Head of caudate nucleus (tissue), 42 donors: ENCODE measurements around the gene TRABD2A.

Experiments
- DNase-seq, 42 donors: peaks; one replicate each; pipeline versions ENCODE4 v3.0.0 to v3.0.0-alpha.2; 2020 to 2021; ENCODE audit warnings: mixed read lengths in 7 of 42
- intact Hi-C: fragments of 100-400 bp; cut with DNase I; formaldehyde crosslinking; loops from one replicate; pipeline ENCODE4 v1.15.0; 2022

Gene TRABD2A

DNA sequence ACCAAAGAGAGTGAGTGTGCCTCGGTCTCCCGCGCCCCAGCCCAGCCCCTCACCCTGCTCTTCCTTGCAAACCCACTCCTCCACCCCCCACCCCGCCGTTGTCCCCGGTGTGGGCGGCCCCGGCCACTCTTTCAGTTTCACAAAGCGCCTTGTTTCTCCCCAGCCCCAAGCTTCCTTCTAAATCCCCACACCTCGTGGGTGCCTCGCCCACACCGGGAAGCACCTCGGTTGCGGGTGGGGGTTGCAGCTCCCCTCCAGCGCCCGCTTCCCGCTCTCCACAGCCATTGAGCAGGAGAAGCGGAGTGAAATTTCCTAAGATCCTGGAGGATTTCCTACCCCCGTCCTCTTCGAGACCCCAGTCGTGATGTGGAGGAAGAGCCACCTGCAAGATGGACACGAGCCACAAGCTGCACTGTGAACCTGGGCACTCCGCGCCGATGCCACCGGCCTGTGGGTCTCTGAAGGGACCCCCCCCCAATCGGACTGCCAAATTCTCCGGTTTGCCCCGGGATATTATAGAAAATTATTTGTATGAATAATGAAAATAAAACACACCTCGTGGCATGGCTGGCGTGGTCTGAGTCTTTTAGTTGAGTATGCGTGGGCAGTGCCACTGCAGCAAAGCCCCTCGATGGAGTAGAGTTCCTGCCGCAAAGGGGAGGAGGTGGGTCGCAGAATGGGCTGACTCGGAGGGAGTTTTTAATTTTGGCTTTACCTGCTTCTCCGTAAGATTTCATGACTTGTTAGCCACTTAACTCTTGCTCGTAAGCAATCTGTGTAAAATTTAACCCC is 25.4 kb upstream of the TRABD2A start:
- peak in 40 of 42 donors; percentile 33 to 82 (median 62) for DNase-seq
- intact Hi-C loops = no loop called here

DNA sequence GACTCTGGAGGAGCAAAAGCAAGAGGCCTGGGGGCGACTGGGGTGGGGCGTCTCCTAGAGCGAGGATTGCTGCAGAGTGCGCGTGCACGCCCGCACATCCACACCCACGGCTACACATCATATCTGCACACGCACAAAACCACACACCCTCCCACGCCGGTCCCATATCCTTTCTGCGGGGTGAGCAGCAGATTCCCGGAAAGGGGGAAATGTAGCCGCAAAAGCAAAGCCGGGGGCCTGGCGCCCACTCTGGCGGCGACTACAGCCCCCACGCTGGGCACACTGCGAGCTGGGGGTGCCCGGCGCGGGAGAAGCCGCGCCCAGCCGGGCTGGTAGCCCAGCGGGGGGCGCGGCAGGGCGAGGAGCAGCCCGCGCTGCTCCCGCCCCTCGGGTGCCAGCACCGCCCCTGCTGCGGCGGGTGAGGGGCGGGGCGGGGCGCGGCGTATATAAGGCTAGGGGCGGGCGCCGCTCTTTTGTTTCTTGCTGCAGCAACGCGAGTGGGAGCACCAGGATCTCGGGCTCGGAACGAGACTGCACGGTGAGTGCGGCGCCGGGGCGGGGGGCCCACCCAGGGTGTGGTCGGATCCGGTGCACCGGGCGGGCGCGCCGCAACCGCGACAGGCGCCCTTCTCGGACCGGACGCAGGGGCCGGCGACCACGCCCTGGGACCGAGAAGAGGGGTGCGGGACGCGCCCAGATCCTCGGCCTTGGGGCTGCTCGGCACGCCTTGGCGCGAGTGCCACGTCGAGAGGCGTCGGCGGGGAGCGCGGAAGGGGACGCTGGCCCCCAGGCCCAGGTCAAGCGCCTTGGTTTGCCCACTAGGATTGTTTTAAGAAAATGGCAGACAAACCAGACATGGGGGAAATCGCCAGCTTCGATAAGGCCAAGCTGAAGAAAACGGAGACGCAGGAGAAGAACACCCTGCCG is 24.6 kb upstream of the TRABD2A start, which contains the start of gene TMSB10:
TMSB10 (plus strand) TSS at position 476 of the 927 bp plus-strand sequence.
- intact Hi-C loops = no loop called here

DNA sequence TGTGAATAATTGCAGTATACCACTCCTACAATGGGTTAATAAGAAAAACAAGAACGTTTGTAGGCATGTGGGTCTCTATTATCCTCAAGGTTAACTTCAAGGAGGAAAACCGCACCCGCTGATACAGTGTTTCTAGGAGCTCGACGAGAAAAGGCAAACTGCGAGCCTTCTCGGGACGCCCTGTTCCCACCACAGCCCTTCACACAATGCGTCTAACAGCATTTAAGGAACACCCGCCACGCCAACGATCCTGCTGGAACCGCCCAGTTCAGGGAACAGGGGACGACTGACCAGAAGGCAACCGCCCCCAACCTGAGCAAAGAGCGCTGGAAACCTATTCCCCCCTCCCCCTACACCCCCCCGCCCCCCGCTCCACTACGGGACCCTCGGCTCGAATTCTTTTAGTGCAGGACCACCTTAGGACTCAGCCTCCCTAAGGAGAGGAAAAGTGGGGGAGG is 23.9 kb upstream of the TRABD2A start:
- intact Hi-C loops = no loop called here

More for the DNA sequence above, 24.6 kb upstream of the TRABD2A start, which contains the start of gene TMSB10:
- peak; percentile 71 to 95 (median 89) for DNase-seq

DNA sequence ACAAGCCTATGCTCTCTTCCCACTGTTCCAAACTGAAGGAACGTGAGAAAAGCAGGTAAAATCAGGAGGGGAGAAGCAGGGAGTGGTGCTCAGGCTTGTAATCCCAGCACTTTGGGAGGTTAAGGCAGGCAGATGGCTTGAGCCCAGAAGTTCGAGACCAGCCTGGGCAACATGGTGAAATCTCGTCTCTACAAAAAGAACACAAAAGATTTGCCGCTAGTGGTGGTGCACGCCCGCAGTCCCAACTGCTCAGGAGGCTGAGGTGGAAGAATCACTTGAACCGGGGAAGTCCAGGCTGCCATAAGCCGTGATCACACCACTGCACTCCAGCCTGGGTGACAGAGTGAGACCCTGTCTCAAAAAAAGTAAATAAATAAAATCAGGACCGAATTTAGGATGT is 23.3 kb upstream of the TRABD2A start:
- intact Hi-C loops = no loop called here
- peak in 2 of 42 donors; percentile 34 to 39 for DNase-seq

More for the DNA sequence above, 23.9 kb upstream of the TRABD2A start:
- DNase-seq = peak in 39 of 42 donors; percentile 33 to 75 (median 58)

DNA sequence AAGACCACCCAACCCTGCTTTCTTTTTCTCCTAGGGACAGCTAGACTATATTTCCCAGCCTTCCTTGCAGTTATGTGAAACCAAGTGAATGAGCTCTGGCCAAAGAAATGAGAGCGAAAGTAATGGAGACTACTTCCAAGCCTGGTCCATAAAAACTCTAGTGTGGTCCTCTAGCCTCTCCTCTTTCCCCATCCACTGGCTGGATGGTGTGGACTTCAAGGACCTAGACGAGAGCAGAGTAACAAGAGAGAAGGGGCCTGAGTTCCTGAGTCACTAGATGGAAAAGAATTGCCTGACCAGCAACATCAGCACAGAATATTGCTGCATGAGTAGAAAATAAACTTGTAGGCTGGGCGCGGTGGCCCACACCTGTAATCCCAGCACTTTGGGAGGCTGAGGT is 21.6 kb upstream of the TRABD2A start:
- DNase-seq = peak in 2 of 42 donors; percentile 24 to 30
- intact Hi-C loops = no loop called here

DNA sequence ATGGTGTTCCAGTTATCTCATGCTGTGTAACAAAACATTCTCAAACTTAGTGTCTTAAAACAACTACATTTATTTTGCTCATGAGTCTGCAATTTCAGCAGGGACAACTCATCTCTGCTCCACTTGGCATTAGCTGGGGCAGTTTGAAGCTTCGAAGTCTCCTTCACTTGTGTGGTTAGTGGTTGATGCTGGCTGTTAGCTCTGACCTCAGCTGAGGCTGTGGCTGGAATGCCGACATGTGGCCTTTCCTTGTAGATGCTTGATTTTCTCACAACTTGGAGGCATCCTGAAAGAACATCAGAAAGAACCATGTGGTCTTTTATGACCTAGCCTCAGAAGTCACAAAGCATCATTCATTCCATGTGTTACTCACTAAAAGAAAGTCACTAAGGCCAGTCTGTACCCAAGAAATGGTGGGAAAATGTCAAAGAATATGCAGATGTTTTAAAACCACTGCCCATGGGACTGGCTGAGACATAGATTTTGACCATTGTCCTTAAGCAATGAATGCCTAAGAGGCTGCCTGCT is 20.8 kb upstream of the TRABD2A start:
- DNase-seq = peak in 2 of 42 donors; percentile 20 to 28
- intact Hi-C loops = no loop called here

DNA sequence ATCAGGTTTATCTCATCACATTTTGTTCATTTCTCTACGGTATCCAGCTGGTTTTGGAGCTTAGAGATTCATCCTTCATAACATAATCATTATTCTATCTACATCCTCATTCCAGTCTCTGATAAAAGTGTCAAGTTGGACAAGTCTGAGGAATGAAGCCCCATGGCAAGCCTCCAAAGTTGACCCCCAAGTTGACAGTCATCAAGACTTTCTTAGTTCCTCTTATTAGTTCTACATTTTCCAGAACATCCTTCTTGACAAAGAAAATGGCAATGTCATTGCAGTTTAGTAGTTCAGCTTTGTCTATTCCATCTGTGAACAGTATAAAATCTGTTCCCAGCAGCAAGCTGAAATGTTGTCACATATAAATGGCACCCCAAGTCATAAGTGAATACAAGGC is 20.1 kb upstream of the TRABD2A start:
- peak in 1 of 42 donors; percentile 42 for DNase-seq
- intact Hi-C loops = no loop called here

DNA sequence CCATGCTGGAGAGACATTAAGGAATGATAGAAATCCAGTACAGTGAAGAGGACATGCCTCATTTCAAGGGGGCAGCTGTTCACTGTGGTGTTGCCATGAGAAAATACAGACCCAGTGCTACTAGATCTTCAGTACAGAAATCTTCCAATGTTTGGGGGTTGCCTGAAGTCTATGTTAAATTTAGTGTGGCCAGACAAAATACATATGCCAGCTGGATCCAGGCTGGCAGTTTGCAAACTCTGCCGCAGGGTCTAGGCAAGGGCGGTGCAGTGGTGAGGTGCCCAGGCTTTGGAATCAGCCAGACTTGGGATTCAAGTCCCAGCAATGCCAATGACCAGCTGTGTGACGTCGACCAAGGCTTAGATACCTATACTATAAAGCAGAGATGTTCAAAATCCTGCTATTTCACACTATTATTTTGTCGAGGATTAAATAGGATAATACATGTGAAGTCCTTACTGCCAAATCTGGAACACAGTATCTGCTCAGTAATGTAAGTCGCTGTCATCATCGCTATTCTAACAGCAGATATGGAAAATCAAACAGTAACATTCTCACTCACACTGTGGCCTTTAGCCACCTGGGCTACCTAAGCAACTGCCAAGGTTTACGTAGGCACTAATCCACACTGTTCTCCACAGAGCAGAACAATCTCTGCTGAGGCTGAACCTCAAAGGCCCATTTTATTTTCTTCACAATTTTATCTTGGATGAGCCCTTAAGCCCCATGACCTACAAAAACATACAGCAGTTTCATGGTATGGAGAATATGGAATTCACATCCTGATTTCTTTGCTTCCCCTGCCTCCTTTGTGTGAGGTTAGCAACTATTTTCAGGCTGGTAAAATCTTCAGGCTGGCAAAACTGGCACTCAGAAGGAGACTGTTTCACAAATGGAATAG is 18.7 kb upstream of the TRABD2A start:
- intact Hi-C loops = no loop called here
- DNase-seq = peak in 1 of 42 donors; percentile 35

DNA sequence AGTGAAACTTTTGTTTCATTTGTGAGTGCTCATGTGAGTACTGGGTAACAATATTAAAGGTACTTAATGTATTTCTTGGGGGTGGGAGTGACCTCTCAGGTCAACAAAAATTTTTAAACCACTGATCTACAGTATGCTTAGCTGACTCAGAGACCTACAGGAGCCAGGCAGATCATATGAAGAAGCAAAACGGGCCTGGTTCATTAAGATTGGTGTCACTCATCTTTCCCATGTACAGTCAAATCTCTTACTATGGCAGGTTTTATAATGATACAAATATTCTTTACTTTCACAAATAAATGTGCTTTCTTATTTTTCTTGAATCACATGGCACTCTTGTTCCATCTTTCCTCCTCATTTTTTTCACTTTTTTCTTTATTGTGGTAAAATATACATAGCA is 16.9 kb upstream of the TRABD2A start:
- intact Hi-C loops = no loop called here
- no peak for DNase-seq

DNA sequence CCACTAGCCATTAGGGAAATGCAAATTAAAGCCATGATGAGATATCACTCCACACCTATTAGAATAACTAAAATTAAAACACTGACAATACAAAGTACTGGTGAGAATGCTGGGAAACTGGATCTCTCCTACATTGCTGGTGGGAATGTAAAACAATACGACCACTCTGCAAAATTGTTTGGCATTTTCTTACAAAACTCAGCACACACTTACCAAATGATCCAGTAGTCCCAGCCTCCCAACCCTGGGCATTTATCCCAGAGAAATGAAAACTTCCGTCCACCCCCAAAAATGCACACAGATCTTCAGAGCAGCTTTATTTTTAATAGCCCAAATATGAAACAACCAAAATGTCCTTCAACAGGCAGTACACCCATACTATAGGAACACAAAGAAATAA is 15.7 kb upstream of the TRABD2A start:
- intact Hi-C loops = no loop called here
- no peak for DNase-seq

DNA sequence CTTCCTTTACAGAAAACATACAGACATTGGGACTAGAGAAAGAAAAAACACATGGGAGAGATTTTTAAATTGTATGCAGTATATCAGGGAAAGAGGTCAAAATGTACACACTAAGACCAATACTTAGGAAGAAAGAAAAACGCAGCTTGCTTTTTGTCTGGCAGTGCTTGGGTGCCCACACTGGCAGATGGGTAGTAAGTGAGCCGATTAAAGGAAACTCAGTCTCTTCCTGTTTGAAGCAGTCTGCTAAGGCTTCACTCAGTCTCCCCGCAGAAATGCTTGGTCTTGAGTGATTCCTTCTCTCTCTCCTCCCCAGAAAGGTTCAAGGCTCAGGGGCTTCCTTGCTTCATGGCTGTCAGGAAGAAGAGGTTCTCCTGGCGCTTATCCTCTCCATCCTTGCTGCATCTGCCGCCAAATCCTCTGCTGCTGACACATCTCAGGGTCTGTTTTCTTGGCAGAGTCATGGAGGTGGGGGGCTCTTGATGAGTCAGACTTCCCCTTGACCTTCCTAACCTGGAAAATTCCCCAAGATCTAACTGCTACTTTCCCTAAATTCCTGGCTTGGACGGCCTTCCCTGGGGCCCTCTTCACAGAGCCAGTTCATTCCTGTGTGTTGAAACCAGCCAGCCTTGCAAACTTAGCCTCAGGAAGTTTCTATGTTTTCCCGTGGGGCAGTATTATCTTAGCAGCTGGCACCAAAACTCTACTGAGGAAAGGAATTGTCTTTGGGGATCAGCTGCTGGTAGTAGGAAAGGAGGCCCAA is 14.1 kb upstream of the TRABD2A start:
- intact Hi-C loops = no loop called here
- no peak for DNase-seq

DNA sequence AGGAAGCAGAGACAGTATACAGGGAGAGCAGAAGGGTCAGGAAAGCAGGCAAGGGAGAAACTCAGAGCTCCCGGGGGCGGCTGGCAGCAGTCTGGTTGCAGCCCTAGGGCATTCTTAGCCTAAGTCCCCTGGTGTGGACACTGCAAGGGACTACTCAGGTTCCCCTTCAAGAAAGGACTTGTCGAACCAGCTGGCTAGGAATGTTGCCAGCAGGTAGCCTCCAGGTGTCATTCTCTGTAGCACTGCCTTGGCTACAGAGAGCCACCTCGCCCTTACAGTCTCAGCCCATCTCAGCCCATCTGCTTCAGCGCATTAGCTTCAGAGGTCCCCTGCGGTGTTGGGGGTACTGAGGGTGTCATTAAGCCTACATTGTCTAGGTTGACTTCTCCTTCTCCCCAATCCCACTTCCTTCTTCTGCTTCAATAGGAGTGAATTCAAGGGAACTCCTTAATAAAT is 13.3 kb upstream of the TRABD2A start:
- DNase-seq = no peak
- intact Hi-C loops = no loop called here

DNA sequence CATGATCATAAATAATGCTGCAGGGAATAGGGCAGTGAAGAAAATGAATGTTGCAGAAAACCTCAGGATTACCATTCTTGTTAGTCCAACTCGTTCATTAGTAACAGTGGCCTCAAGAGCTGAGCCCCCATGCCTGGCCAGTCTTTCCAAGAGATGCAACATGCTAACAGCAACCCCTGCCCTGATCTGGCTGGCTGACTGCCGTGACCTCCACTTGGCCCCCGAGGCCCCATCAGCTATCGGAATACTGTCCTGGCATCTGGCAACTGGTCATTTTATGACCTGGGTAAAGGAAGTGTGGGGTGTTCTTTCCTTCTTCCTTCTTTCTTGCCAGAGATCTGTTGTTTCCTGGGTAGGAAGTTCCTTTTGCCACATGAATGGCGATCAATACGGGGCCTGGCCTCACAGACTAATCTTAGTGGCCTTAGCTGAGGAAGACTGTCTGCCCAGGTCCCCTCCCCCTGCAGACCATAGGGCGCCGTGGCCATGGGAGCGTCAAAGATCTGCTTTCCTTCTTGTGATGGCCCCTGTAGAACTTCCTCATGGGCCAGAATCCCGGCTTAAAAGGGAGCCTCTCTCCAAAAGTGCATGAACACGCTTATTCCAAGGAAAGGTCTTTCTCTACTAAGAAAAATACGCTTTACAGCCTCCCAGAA is 10.6 kb upstream of the TRABD2A start:
- DNase-seq = peak in 2 of 42 donors; percentile 17 to 33
- intact Hi-C loops = no loop called here

DNA sequence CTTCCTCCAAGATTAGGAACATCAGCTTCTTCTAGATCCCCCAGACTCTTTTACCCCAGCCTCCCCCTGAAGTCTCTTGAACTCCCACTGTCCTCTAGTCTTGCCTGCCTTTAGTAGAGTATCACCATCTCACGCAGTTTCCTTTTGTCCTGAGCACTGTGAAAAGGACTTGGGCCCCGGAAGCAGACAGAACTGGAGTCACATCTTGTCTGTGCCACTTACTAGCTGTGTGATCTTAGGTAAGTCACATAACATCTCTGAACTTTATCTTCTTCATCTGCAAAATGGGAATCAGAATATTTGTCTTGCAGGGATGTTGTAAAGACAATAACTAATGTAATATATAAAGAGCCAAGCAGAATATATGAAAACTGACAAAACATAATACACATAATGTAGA is 8.4 kb upstream of the TRABD2A start:
- intact Hi-C loops = loop anchor here (10.0 kb wide), 1 partner anchor 395 kb away; no protein-coding TSS in a partner anchor

DNA sequence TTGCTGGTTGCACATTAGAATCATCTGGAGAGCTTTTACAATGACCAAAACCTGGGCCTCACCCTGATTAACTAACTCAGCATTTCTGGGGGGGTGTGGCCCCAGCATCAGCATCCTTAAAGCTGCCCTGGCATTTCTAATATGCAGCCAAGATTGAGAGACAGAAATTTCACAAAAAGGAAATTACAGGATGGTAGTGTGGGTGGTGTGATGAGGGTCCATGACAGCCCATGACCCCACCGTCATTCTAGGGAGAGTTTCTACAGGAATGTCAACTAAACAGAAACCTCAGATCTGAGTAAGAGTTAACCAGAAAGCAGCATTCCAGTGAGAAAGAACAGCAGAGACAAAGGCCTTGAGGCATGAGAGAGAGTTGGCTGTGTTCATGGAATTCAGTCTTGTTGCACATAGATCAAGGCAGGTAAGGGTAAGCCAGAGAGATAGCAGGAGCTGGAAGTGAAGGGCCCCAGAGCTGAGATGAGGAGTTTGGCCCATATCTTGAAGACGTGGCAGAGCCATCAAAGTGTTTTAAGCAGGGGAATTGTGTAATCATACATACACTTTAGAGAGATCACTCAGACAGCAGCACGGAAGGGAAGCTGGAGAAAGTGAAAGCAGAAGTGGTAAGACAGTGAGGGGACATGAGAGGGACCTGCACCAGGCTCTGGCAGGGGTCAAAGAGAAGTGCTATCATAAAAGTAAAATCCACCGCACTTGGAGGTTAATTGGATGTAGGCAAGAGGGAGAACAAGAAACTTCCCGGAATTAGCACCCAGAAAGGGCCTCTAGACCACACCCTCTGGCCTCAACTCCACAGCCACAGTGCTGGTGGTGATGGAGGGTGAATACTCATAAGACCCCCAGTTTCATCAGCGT is 7.8 kb upstream of the TRABD2A start:
- DNase-seq = peak in 7 of 42 donors; percentile 18 to 54 (median 34)
- intact Hi-C loops = loop anchor here (10.0 kb wide), 1 partner anchor 394 kb away; no protein-coding TSS in a partner anchor

More for the DNA sequence above, 8.4 kb upstream of the TRABD2A start:
- DNase-seq = no peak

DNA sequence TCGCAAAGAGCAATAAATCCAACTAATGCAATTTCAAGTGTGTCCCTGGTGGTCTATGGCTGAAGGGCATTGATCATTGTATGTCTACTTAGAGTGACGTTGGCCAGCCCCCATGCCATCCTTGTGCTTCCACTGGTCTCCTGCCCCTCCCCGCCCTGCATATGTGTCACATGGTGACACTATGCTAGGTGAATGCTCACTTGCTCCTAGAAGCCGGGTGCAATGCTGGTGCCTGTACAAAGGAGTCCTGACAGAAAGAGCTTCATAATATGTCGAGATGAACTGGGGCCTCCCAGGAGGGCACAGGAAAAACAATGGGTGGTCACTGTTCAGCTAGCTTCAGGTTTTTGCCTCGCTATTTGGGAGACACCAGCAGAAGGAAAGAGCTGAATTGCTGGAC is 5.9 kb upstream of the TRABD2A start:
- intact Hi-C loops = loop anchor here (10.0 kb wide), 1 partner anchor 392 kb away; no protein-coding TSS in a partner anchor

More for the DNA sequence above, 5.9 kb upstream of the TRABD2A start:
- DNase-seq = peak in 1 of 42 donors; percentile 15
